Choroid plexus epithelial cell (primary cell): ENCODE results near the gene TRIM61.
A peak's percentile ranks its signal among the peaks of the same experiment; 100 is the strongest.
"Not testable (repeated sequence)": the region's sequence is repeated elsewhere in the genome, so short reads cannot be mapped to it uniquely, and the experiment has no call there.

Source experiments
- DNase-seq: peaks from one replicate; pipeline ENCODE4 v3.0.0-alpha.2; 2010; ENCODE audit warnings: low read depth
- H3K4me3 ChIP-seq: 2 replicates; pipeline ENCODE4 v1.5.1; 2011; ENCODE audit warnings: low read depth, mild to moderate bottlenecking, control low read depth, low read length, moderate library complexity
- CTCF ChIP-seq: conservative IDR thresholded peaks from 2 replicates; pipeline ENCODE4 v1.5.1; 2011; ENCODE audit warnings: low read depth, mild to moderate bottlenecking, control low read depth, inconsistent platforms, low read length, moderate library complexity

The TRIM61 gene

GRCh38 chr4:164989471-164989870 is 12.0 kb upstream of the TRIM61 start:
- DNase-seq = no peak
- no peak for TF ChIP-seq CTCF
- H3K4me3 ChIP-seq = no peak overlapping the region

- DNase-seq = not testable (repeated sequence)
Observed at GRCh38 chr4:164971929-164972328, 5.5 kb downstream of the TRIM61 start.

GRCh38 chr4:164959896-164960295 is 17.6 kb downstream of the TRIM61 start:
- no peak for TF ChIP-seq CTCF
- DNase-seq = peak; percentile 42
- H3K4me3 ChIP-seq = no peak overlapping the region

More at GRCh38 chr4:164971929-164972328, 5.5 kb downstream of the TRIM61 start:
- not testable (repeated sequence) for H3K4me3 ChIP-seq

GRCh38 chr4:164959421-164959820 is 18.0 kb downstream of the TRIM61 start:
- not testable (repeated sequence) for H3K4me3 ChIP-seq
- peak; percentile 74 for DNase-seq

- no peak for TF ChIP-seq CTCF
- peak; percentile 80 for DNase-seq
- peak overlapping the region; percentile 87 for H3K4me3 ChIP-seq
Observed at GRCh38 chr4:164956766-164957643, 20.5 kb downstream of the TRIM61 start.

- H3K4me3 ChIP-seq = no peak overlapping the region
- TF ChIP-seq CTCF = no peak
- DNase-seq = no peak
Observed at GRCh38 chr4:164955107-164955805, 22.2 kb downstream of the TRIM61 start.

GRCh38 chr4:164952551-164952950 is 24.9 kb downstream of the TRIM61 start:
- no peak for TF ChIP-seq CTCF
- no peak overlapping the region for H3K4me3 ChIP-seq
- DNase-seq = no peak
